HEK293 (cell line): ENCODE data around the gene PDXDC1.
A peak's percentile ranks its signal among the peaks of the same experiment; 100 is the strongest.

Source experiments
- ZNF10 ChIP-seq: fragments of 450-650 bp; formaldehyde crosslinking; IDR thresholded peaks from 2 replicates; pipeline ENCODE4 v1.5.1; 2017; ENCODE audit warnings: missing biosample characterization, missing genetic modification characterization
- ZNF654 ChIP-seq: fragments of 450-650 bp; formaldehyde crosslinking; IDR thresholded peaks from 2 replicates; pipeline ENCODE4 v1.5.1; 2016; ENCODE audit warnings: low read depth, missing biosample characterization, missing genetic modification characterization
- ZNF785 ChIP-seq: fragments of 450-650 bp; formaldehyde crosslinking; IDR thresholded peaks from 2 replicates; pipeline ENCODE4 v1.5.1; 2016; ENCODE audit warnings: missing biosample characterization, missing genetic modification characterization
- TF ChIP-seq, protein P1 (sequence below): fragments of 450-650 bp; formaldehyde crosslinking; IDR thresholded peaks from 2 replicates; pipeline ENCODE4 v1.5.1; 2016; ENCODE audit warnings: missing biosample characterization, missing genetic modification characterization
- TF ChIP-seq, protein P2 (sequence below): fragments of 450-650 bp; formaldehyde crosslinking; IDR thresholded peaks from 2 replicates; pipeline ENCODE4 v1.5.1; 2016; ENCODE audit warnings: missing biosample characterization, missing genetic modification characterization

DNA sequence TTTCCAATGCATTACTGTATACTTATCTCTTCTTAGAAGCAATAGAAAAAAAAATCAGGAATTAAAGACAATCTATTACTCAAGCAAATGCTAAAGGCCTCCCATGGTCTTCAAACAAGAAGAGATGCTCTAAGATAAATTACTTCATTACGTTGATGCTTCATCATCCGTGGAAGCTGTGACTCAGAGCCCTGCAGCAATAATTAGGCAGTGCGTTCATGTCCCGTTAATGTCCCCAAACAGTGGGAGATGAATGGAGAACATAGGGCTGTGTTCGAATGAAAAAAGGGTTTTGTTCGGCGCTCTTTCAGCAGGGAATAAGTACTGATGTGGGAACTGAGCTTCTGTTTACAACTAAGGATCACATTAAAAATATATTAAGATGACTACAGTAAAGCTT is 15.9 kb upstream of the PDXDC1 start:
- no peak for TF ChIP-seq ZNF785 (tag by site-specific recombination)
- TF ChIP-seq, protein P1, sequence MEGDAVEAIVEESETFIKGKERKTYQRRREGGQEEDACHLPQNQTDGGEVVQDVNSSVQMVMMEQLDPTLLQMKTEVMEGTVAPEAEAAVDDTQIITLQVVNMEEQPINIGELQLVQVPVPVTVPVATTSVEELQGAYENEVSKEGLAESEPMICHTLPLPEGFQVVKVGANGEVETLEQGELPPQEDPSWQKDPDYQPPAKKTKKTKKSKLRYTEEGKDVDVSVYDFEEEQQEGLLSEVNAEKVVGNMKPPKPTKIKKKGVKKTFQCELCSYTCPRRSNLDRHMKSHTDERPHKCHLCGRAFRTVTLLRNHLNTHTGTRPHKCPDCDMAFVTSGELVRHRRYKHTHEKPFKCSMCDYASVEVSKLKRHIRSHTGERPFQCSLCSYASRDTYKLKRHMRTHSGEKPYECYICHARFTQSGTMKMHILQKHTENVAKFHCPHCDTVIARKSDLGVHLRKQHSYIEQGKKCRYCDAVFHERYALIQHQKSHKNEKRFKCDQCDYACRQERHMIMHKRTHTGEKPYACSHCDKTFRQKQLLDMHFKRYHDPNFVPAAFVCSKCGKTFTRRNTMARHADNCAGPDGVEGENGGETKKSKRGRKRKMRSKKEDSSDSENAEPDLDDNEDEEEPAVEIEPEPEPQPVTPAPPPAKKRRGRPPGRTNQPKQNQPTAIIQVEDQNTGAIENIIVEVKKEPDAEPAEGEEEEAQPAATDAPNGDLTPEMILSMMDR = no peak
- TF ChIP-seq, protein P2, sequence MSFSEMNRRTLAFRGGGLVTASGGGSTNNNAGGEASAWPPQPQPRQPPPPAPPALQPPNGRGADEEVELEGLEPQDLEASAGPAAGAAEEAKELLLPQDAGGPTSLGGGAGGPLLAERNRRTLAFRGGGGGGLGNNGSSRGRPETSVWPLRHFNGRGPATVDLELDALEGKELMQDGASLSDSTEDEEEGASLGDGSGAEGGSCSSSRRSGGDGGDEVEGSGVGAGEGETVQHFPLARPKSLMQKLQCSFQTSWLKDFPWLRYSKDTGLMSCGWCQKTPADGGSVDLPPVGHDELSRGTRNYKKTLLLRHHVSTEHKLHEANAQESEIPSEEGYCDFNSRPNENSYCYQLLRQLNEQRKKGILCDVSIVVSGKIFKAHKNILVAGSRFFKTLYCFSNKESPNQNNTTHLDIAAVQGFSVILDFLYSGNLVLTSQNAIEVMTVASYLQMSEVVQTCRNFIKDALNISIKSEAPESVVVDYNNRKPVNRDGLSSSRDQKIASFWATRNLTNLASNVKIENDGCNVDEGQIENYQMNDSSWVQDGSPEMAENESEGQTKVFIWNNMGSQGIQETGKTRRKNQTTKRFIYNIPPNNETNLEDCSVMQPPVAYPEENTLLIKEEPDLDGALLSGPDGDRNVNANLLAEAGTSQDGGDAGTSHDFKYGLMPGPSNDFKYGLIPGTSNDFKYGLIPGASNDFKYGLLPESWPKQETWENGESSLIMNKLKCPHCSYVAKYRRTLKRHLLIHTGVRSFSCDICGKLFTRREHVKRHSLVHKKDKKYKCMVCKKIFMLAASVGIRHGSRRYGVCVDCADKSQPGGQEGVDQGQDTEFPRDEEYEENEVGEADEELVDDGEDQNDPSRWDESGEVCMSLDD (tag by site-specific recombination) = no peak
- 0 out of 2 replicates have a peak, but pooled peaks have one; percentile 4 for TF ChIP-seq ZNF654 (tag by site-specific recombination)
- no peak for TF ChIP-seq ZNF10
